Mucosa of rectum (tissue), 2 donors: ENCODE results near the gene SOHLH1.

Experiments
- H3K27ac ChIP-seq, 2 donors: one replicate each; pipeline ENCODE4 v1.7.0; 2013; ENCODE audit warnings: inconsistent platforms in 2 of 2, low read depth in 2 of 2, low read length in 2 of 2
- H3K27me3 ChIP-seq, 2 donors: one replicate each; pipeline ENCODE4 v1.7.0; 2013; ENCODE audit warnings: low read length in 2 of 2; ENCODE audit not compliant: control insufficient read depth in 2 of 2, insufficient read depth in 2 of 2
- H3K36me3 ChIP-seq, 2 donors: one replicate each; pipeline ENCODE4 v1.7.0; 2013; ENCODE audit warnings: low read length in 2 of 2; ENCODE audit not compliant: control insufficient read depth in 2 of 2, insufficient read depth in 2 of 2
- H3K4me1 ChIP-seq, 2 donors: one replicate each; pipeline ENCODE4 v1.7.0; 2013; ENCODE audit warnings: low read length in 2 of 2, mild to moderate bottlenecking in 1 of 2; ENCODE audit not compliant: control insufficient read depth in 2 of 2, insufficient read depth in 2 of 2
- H3K4me3 ChIP-seq, 2 donors: one replicate each; pipeline ENCODE4 v1.7.0; 2013; ENCODE audit warnings: low read length in 2 of 2
- H3K9ac ChIP-seq, 2 donors: one replicate each; pipeline ENCODE4 v1.7.0; 2013; ENCODE audit warnings: low read length in 2 of 2, low read depth in 1 of 2, mild to moderate bottlenecking in 1 of 2
- H3K9me3 ChIP-seq, 2 donors: one replicate each; pipeline ENCODE4 v1.7.0; 2013; ENCODE audit warnings: low read length in 2 of 2; ENCODE audit not compliant: control insufficient read depth in 2 of 2
- donor health status: healthy.
- donor health status: Normal muscosa, but diverticular disease.

The SOHLH1 gene

GRCh38 chr9:135699440-135699839, at the start of gene SOHLH1:
Gene SOHLH1, minus strand, starts transcription at chr9:135699481. Its CDS starts 14 bp downstream, at chr9:135699467.
- H3K27ac ChIP-seq: no peak within 1 kb of the TSS
- H3K36me3 ChIP-seq: no peaks in the 10 kb centered on the region
- H3K9me3 ChIP-seq: no peaks in the 10 kb centered on the region
- no peak within 1 kb of the TSS for H3K9ac ChIP-seq
- no peaks in the 10 kb centered on the region for H3K4me1 ChIP-seq
- no peak within 1 kb of the TSS for H3K4me3 ChIP-seq
- H3K27me3 ChIP-seq: peaks cover 3 to 10% of the 10 kb centered on the region in 2 donors

- H3K9ac ChIP-seq: no peak overlapping the region
- no peaks in the 10 kb centered on the region for H3K27me3 ChIP-seq
- H3K36me3 ChIP-seq: no peaks in the 10 kb centered on the region
- no peak overlapping the region for H3K4me3 ChIP-seq
- no peaks in the 10 kb centered on the region for H3K9me3 ChIP-seq
- no peaks in the 10 kb centered on the region for H3K4me1 ChIP-seq
- H3K27ac ChIP-seq: no peak overlapping the region
These were observed 49.4 kb upstream of the SOHLH1 start for GRCh38 chr9:135748676-135749075.

GRCh38 chr9:135747311-135747710, 48.0 kb upstream of the SOHLH1 start:
- no peaks in the 10 kb centered on the region for H3K9me3 ChIP-seq
- H3K27me3 ChIP-seq: no peaks in the 10 kb centered on the region
- H3K27ac ChIP-seq: no peak overlapping the region
- no peak overlapping the region for H3K4me3 ChIP-seq
- no peaks in the 10 kb centered on the region for H3K36me3 ChIP-seq
- no peak overlapping the region for H3K9ac ChIP-seq
- H3K4me1 ChIP-seq: no peaks in the 10 kb centered on the region

GRCh38 chr9:135746565-135746964, 47.3 kb upstream of the SOHLH1 start:
- Histone ChIP-seq H3K27me3 (no peaks in the 10 kb centered on the region), H3K36me3 (no peaks in the 10 kb centered on the region), H3K9me3 (no peaks in the 10 kb centered on the region), H3K4me1 (no peaks in the 10 kb centered on the region), H3K9ac (no peak overlapping the region), H3K4me3 (no peak overlapping the region), H3K27ac (no peak overlapping the region)

- Histone ChIP-seq H3K36me3 (no peaks in the 10 kb centered on the region), H3K4me1 (no peaks in the 10 kb centered on the region), H3K9ac (no peak overlapping the region), H3K27ac (no peak overlapping the region), H3K4me3 (no peak overlapping the region), H3K27me3 (no peaks in the 10 kb centered on the region), H3K9me3 (no peaks in the 10 kb centered on the region)
These were observed 46.5 kb upstream of the SOHLH1 start for GRCh38 chr9:135745686-135746324.

- Histone ChIP-seq H3K4me3 (no peak overlapping the region), H3K9me3 (no peaks in the 10 kb centered on the region), H3K36me3 (no peaks in the 10 kb centered on the region), H3K9ac (no peak overlapping the region), H3K27ac (no peak overlapping the region), H3K27me3 (peaks cover 0 to 3% of the 10 kb centered on the region in 2 donors), H3K4me1 (no peaks in the 10 kb centered on the region)
These were observed 45.9 kb upstream of the SOHLH1 start for GRCh38 chr9:135745189-135745588.

GRCh38 chr9:135744333-135745070, 45.2 kb upstream of the SOHLH1 start:
- no peaks in the 10 kb centered on the region for H3K36me3 ChIP-seq
- peaks cover 0 to 3% of the 10 kb centered on the region in 2 donors for H3K27me3 ChIP-seq
- H3K9ac ChIP-seq: no peak overlapping the region
- H3K4me1 ChIP-seq: no peaks in the 10 kb centered on the region
- H3K9me3 ChIP-seq: no peaks in the 10 kb centered on the region
- H3K4me3 ChIP-seq: no peak overlapping the region
- no peak overlapping the region for H3K27ac ChIP-seq

- Histone ChIP-seq H3K4me3 (no peak overlapping the region), H3K36me3 (no peaks in the 10 kb centered on the region), H3K27me3 (peaks cover 0 to 3% of the 10 kb centered on the region in 2 donors), H3K9ac (no peak overlapping the region), H3K27ac (no peak overlapping the region), H3K4me1 (no peaks in the 10 kb centered on the region), H3K9me3 (no peaks in the 10 kb centered on the region)
These were observed 44.5 kb upstream of the SOHLH1 start for GRCh38 chr9:135743546-135744332.

GRCh38 chr9:135743021-135743420, 43.7 kb upstream of the SOHLH1 start:
- H3K27me3 ChIP-seq: peaks cover 0 to 3% of the 10 kb centered on the region in 2 donors

More at GRCh38 chr9:135743021-135743420, 43.7 kb upstream of the SOHLH1 start:
- Histone ChIP-seq H3K9me3 (no peaks in the 10 kb centered on the region), H3K9ac (no peak overlapping the region), H3K27ac (no peak overlapping the region), H3K4me3 (no peak overlapping the region), H3K4me1 (no peaks in the 10 kb centered on the region), H3K36me3 (no peaks in the 10 kb centered on the region)
